HepG2 (cell line): ENCODE results near the gene DPP8. TPM values are rescaled to one million over a fixed set of nuclear protein-coding genes. Genes with fewer than 3 reads are reported as not detected.

ENCODE experiments used
- CC2D1A ChIP-seq: sonication (generic); formaldehyde crosslinking; IDR thresholded peaks from 2 replicates; pipeline ENCODE4 v1.8.1; 2023; ENCODE audit warnings: mild to moderate bottlenecking, missing genetic modification reagents
- NFRKB ChIP-seq: fragments of 450-650 bp; IDR thresholded peaks from 2 replicates; pipeline ENCODE4 v1.6.1; 2017
- POLR2A ChIP-seq, 2 experiments: IDR thresholded peaks; 2 replicates each; pipeline ENCODE4 v1.6.1; 2011; ENCODE audit warnings: low read depth in 2 of 2, low read length in 2 of 2, mild to moderate bottlenecking in 1 of 2, moderate library complexity in 1 of 2; ENCODE audit not compliant: insufficient read depth in 1 of 2
- SIN3A ChIP-seq: IDR thresholded peaks from 2 replicates; pipeline ENCODE4 v1.6.1; 2011; ENCODE audit warnings: low read depth, mild to moderate bottlenecking, control low read depth, low read length, borderline replicate concordance
- ZIK1 ChIP-seq: sonication (generic); formaldehyde crosslinking; IDR thresholded peaks from 2 replicates; pipeline ENCODE4 v1.5.0; 2020; ENCODE audit warnings: mild to moderate bottlenecking, low read depth, missing genetic modification reagents, borderline replicate concordance
- ZNF101 ChIP-seq: sonication (generic); formaldehyde crosslinking; IDR thresholded peaks from 2 replicates; pipeline ENCODE4 v1.4.0; 2020; ENCODE audit warnings: mild to moderate bottlenecking, low read depth, missing genetic modification reagents, borderline replicate concordance
- polyA plus RNA-seq, 8 experiments: library from polyadenylated mRNA; depleted of rRNA in 3 of 8; stranded (reverse) in 7 of 8; unstranded in 1 of 8; fragments of >200 nt; fragmentation: Illumina TruSeq in 4 of 8; extraction: Trizol in 4 of 8; gene quantifications; 2 replicates each; pipeline versions ENCODE4 v1.2.1 to v1.2.3, GENCODE V29; 2011 to 2016; ENCODE audit warnings: low read depth in 4 of 8, missing spikeins in 1 of 8, mixed read lengths in 1 of 8; ENCODE audit not compliant: insufficient read depth in 1 of 8
- total RNA-seq, 5 experiments: library from RNA; depleted of rRNA; stranded (reverse); fragments of >200 nt; fragmentation: Illumina TruSeq; extraction: Trizol; gene quantifications; 2 replicates each; pipeline ENCODE4 v1.2.3, GENCODE V29; 2016; ENCODE audit warnings: low read depth in 1 of 5
- TF ChIP-seq, protein P1 (sequence below): sonication (generic); formaldehyde crosslinking; IDR thresholded peaks from 2 replicates; pipeline ENCODE4 v1.9.0; 2022; ENCODE audit warnings: missing genetic modification reagents, mild to moderate bottlenecking, borderline replicate concordance
- TF ChIP-seq, protein P2 (sequence below): sonication (generic); formaldehyde crosslinking; IDR thresholded peaks from 2 replicates; pipeline ENCODE4 v1.5.1; 2020; ENCODE audit warnings: missing genetic modification reagents, mild to moderate bottlenecking, borderline replicate concordance
- TF ChIP-seq, protein P3 (sequence below): sonication (generic); formaldehyde crosslinking; IDR thresholded peaks from 2 replicates; pipeline ENCODE4 v1.5.0; 2020; ENCODE audit warnings: missing genetic modification reagents
- TF ChIP-seq, protein P4 (sequence below): sonication (generic); formaldehyde crosslinking; IDR thresholded peaks from 2 replicates; pipeline ENCODE4 v1.5.0; 2020; ENCODE audit warnings: mild to moderate bottlenecking, missing genetic modification reagents
- TF ChIP-seq, protein P5 (sequence below): IDR thresholded peaks from 2 replicates; pipeline ENCODE4 v1.6.1; 2016; ENCODE audit warnings: low read depth
- TF ChIP-seq, protein P6 (sequence below): sonication (generic); formaldehyde crosslinking; conservative IDR thresholded peaks from 2 replicates; pipeline ENCODE4 v1.5.0; 2020; ENCODE audit warnings: missing genetic modification reagents

Gene DPP8
- total and polyA plus RNA-seq, 2 of the 13 experiments (the other 11 are each of a cell fraction or from before 2014, with no cell fraction given), result 18.0 to 26.3 TPM

DNA sequence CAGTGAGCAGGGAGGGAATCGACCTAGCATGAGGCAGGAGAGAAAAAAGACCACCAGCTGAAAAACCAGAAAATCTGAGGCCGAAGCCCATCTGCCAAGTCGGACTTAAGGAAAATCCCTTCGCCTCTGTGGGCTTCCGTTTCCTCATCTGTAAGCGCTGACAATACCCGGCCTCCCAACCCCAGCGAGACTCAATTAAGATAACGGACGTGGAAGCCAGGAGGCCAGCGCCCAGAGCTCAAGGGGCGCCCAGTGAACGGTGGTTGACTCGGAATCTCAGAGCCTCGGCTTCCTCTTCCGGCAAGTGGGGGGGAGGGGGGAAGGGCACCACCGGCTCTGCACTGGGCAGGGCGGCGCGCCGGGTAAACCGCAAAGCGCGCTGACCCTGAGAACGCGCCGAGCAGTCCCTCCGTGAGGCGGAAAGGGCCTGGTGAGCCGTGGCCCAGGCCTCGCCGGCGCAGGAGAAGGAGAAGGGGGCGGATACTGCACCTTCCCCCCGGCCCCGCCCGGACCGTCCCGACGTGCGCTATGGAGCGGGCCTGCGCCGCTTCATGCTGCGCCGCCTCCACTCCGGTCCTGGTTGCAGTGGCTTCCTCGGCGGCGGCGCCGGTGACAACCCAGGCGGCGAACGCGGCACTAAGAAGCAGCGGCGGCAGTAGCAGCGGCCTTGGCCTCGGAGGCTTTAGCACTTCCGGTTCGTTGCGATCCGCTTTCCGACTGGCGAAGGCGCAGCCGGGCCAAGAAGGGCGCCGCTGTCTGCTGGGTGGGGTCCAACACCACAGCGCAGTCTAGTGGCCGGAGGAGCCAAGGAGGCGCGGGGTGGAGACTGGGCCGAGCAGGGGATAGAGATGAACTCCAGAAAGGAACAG is at the start of gene DPP8 (continued):
- TF ChIP-seq, protein P1, sequence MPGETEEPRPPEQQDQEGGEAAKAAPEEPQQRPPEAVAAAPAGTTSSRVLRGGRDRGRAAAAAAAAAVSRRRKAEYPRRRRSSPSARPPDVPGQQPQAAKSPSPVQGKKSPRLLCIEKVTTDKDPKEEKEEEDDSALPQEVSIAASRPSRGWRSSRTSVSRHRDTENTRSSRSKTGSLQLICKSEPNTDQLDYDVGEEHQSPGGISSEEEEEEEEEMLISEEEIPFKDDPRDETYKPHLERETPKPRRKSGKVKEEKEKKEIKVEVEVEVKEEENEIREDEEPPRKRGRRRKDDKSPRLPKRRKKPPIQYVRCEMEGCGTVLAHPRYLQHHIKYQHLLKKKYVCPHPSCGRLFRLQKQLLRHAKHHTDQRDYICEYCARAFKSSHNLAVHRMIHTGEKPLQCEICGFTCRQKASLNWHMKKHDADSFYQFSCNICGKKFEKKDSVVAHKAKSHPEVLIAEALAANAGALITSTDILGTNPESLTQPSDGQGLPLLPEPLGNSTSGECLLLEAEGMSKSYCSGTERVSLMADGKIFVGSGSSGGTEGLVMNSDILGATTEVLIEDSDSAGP (CRISPR knock-in tag), result peak; percentile 96
- TF ChIP-seq NFRKB (no peak), POLR2A (IDR thresholded peaks at IDR 0.05; ENCODE audit: insufficient read depth in 1 of 2, low read depth in 2 of 2, low read length in 2 of 2) (peak; percentile 63 to 92), ZIK1 (CRISPR knock-in tag) (peak; percentile 72), SIN3A (peak; percentile 71; the same call in 1 of the 2 replicates), ZNF101 (CRISPR knock-in tag) (peak; percentile 77; the same call in 1 of the 2 replicates), CC2D1A (CRISPR knock-in tag) (0 out of 2 replicates have a peak, but pooled peaks have one; percentile 47)
- TF ChIP-seq, protein P2, sequence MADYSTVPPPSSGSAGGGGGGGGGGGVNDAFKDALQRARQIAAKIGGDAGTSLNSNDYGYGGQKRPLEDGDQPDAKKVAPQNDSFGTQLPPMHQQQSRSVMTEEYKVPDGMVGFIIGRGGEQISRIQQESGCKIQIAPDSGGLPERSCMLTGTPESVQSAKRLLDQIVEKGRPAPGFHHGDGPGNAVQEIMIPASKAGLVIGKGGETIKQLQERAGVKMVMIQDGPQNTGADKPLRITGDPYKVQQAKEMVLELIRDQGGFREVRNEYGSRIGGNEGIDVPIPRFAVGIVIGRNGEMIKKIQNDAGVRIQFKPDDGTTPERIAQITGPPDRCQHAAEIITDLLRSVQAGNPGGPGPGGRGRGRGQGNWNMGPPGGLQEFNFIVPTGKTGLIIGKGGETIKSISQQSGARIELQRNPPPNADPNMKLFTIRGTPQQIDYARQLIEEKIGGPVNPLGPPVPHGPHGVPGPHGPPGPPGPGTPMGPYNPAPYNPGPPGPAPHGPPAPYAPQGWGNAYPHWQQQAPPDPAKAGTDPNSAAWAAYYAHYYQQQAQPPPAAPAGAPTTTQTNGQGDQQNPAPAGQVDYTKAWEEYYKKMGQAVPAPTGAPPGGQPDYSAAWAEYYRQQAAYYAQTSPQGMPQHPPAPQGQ (CRISPR knock-in tag), result 0 out of 2 replicates have a peak, but pooled peaks have one; percentile 35
- TF ChIP-seq, protein P3, sequence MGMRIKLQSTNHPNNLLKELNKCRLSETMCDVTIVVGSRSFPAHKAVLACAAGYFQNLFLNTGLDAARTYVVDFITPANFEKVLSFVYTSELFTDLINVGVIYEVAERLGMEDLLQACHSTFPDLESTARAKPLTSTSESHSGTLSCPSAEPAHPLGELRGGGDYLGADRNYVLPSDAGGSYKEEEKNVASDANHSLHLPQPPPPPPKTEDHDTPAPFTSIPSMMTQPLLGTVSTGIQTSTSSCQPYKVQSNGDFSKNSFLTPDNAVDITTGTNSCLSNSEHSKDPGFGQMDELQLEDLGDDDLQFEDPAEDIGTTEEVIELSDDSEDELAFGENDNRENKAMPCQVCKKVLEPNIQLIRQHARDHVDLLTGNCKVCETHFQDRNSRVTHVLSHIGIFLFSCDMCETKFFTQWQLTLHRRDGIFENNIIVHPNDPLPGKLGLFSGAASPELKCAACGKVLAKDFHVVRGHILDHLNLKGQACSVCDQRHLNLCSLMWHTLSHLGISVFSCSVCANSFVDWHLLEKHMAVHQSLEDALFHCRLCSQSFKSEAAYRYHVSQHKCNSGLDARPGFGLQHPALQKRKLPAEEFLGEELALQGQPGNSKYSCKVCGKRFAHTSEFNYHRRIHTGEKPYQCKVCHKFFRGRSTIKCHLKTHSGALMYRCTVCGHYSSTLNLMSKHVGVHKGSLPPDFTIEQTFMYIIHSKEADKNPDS (CRISPR knock-in tag), result 0 out of 2 replicates have a peak, but pooled peaks have one; percentile 44
- TF ChIP-seq, protein P4, sequence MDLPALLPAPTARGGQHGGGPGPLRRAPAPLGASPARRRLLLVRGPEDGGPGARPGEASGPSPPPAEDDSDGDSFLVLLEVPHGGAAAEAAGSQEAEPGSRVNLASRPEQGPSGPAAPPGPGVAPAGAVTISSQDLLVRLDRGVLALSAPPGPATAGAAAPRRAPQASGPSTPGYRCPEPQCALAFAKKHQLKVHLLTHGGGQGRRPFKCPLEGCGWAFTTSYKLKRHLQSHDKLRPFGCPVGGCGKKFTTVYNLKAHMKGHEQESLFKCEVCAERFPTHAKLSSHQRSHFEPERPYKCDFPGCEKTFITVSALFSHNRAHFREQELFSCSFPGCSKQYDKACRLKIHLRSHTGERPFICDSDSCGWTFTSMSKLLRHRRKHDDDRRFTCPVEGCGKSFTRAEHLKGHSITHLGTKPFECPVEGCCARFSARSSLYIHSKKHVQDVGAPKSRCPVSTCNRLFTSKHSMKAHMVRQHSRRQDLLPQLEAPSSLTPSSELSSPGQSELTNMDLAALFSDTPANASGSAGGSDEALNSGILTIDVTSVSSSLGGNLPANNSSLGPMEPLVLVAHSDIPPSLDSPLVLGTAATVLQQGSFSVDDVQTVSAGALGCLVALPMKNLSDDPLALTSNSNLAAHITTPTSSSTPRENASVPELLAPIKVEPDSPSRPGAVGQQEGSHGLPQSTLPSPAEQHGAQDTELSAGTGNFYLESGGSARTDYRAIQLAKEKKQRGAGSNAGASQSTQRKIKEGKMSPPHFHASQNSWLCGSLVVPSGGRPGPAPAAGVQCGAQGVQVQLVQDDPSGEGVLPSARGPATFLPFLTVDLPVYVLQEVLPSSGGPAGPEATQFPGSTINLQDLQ, result peak; percentile 69; the same call in 1 of the 2 replicates
- TF ChIP-seq, protein P5, sequence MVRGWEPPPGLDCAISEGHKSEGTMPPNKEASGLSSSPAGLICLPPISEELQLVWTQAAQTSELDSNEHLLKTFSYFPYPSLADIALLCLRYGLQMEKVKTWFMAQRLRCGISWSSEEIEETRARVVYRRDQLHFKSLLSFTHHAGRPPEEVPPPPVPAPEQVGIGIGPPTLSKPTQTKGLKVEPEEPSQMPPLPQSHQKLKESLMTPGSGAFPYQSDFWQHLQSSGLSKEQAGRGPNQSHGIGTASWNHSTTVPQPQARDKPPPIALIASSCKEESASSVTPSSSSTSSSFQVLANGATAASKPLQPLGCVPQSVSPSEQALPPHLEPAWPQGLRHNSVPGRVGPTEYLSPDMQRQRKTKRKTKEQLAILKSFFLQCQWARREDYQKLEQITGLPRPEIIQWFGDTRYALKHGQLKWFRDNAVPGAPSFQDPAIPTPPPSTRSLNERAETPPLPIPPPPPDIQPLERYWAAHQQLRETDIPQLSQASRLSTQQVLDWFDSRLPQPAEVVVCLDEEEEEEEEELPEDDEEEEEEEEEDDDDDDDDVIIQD (CRISPR knock-in tag), result peak; percentile 80
- TF ChIP-seq, protein P6, sequence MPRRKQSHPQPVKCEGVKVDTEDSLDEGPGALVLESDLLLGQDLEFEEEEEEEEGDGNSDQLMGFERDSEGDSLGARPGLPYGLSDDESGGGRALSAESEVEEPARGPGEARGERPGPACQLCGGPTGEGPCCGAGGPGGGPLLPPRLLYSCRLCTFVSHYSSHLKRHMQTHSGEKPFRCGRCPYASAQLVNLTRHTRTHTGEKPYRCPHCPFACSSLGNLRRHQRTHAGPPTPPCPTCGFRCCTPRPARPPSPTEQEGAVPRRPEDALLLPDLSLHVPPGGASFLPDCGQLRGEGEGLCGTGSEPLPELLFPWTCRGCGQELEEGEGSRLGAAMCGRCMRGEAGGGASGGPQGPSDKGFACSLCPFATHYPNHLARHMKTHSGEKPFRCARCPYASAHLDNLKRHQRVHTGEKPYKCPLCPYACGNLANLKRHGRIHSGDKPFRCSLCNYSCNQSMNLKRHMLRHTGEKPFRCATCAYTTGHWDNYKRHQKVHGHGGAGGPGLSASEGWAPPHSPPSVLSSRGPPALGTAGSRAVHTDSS (CRISPR knock-in tag), result no peak
